Tibial nerve (tissue), 4 donors: ENCODE data around the gene ELP6.

ENCODE experiments used
- EP300 ChIP-seq, 2 donors: sonication (generic); formaldehyde crosslinking; IDR thresholded peaks; one replicate each; pipeline ENCODE4 v1.6.1; 2017; ENCODE audit warnings: antibody characterized with exemption in 2 of 2, mild to moderate bottlenecking in 1 of 2
- POLR2A ChIP-seq, 2 donors: fragments of 450-650 bp; IDR thresholded peaks; one replicate each; pipeline ENCODE4 v1.6.1; 2017; ENCODE audit warnings: antibody characterized with exemption in 2 of 2, mild to moderate bottlenecking in 2 of 2, moderate library complexity in 2 of 2
- TF ChIP-seq, protein P1 (sequence below), 5 experiments: fragments of 200-600 bp in 3 of 5; fragments of 450-650 bp in 2 of 5; sonication (generic) in 3 of 5; IDR thresholded peaks; one replicate each; pipeline ENCODE4 v1.5.1; 2016 to 2019; ENCODE audit warnings: antibody characterized with exemption in 5 of 5, mild to moderate bottlenecking in 3 of 5, moderate library complexity in 2 of 5

DNA sequence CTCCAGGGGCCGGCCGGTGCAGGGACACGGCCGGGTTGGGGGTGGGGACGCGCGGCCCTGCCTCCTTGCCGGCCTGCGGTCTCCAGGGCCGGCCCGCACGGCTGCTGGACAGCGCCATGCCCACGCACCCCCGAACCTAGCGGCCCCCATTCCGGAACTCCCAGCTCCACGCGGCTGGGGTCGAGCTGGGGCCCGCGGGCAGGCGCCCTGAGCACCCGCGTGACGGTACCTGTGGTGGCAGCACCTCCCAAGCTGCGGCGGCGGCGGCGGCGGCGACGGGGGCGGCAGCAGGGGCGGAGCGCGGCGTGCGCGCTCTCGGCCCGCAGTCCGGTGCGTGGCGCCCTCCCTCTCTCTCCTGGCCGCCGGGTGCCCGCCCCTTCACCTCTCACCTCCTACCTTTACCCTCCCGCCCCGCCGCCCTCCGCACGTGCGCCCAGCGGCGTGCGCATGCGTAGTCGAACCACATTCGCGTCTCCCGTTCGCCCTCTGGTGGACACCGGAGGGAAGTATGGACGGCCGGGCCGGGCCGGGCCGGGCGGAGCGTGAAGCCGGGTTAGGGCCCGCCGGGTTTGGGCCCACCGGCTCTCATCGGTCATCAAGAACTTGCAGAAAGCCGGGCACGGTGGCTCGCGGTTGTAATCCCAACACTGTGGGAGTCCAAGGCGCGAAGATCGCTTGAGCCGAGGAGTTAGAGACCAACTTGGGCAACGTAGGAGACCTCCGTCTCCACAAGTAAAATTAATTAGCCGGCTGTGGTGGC lies 37.8 kb downstream of the ELP6 start, which contains the start of gene SCAP:
- TF ChIP-seq, protein P1, sequence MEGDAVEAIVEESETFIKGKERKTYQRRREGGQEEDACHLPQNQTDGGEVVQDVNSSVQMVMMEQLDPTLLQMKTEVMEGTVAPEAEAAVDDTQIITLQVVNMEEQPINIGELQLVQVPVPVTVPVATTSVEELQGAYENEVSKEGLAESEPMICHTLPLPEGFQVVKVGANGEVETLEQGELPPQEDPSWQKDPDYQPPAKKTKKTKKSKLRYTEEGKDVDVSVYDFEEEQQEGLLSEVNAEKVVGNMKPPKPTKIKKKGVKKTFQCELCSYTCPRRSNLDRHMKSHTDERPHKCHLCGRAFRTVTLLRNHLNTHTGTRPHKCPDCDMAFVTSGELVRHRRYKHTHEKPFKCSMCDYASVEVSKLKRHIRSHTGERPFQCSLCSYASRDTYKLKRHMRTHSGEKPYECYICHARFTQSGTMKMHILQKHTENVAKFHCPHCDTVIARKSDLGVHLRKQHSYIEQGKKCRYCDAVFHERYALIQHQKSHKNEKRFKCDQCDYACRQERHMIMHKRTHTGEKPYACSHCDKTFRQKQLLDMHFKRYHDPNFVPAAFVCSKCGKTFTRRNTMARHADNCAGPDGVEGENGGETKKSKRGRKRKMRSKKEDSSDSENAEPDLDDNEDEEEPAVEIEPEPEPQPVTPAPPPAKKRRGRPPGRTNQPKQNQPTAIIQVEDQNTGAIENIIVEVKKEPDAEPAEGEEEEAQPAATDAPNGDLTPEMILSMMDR (IDR thresholded peaks at IDR 0.05): peak; percentile 91 to 99 (median 97)
- TF ChIP-seq POLR2A (IDR thresholded peaks at IDR 0.05) (peak in 1 of 2 donors; percentile 47), EP300 (IDR thresholded peaks at IDR 0.05) (peak; percentile 73 to 90)
